Loucy (cell line): ENCODE measurements around the gene CLTA.

ENCODE experiments used
- CTCF ChIP-seq: fragments of 200-600 bp; sonication (generic); conservative IDR thresholded peaks from 2 replicates; pipeline ENCODE4 v1.5.1; 2014; ENCODE audit warnings: mild to moderate bottlenecking, antibody characterized with exemption, low read length
- EZH2phosphoT487 ChIP-seq: fragments of 200-600 bp; IDR thresholded peaks from 2 replicates; pipeline ENCODE4 v1.6.1; 2018; ENCODE audit warnings: antibody characterized with exemption, mild to moderate bottlenecking, moderate library complexity, borderline replicate concordance

GRCh38 chr9:36146651-36147050, 44.1 kb upstream of the CLTA start:
- TF ChIP-seq CTCF (no peak), EZH2phosphoT487 (no peak)
